HepG2 (cell line): ENCODE measurements around the gene UNC79. TPM values are rescaled to one million over a fixed set of nuclear protein-coding genes. Genes with fewer than 3 reads are reported as not detected.

ENCODE experiments used
- ATAC-seq: fragments of 200-7000 bp; cut with Tn5 transposase; 3 replicates; pipeline ENCODE4 v1.9.1; 2020; ENCODE audit warnings: mild to moderate bottlenecking, moderate library complexity
- BruUV-seq: library from RNA; stranded (reverse); fragments of 400-500 nt; replicated peaks from 2 replicates; lab custom pipeline; 2021; lab: Mats Ljungman, UMichigan
- CTCF ChIA-PET: fragments of 300-600 bp; formaldehyde crosslinking; extraction: SDS; loops from one replicate; lab custom pipeline; 2021; ENCODE audit warnings: low total read pairs, inconsistent platforms, low intra/inter-chr PET ratio; lab: Yijun Ruan, JAX
- POLR2A ChIA-PET: fragments of 350-600 bp; sonication (Branson Sonifier 250); formaldehyde crosslinking; loops from one replicate; lab custom pipeline; 2020; ENCODE audit warnings: antibody characterized with exemption, inconsistent platforms; lab: Yijun Ruan, JAX
- DNase-seq: peaks from one replicate; pipeline ENCODE4 v3.0.0-alpha.2; 2015; ENCODE audit warnings: low spot score
- FAIRE-seq: peaks from 3 replicates; lab custom pipeline; 2011; peaks lifted over from hg19 to GRCh38; lab: Jason Lieb, UNC
- H2AFZ ChIP-seq: one replicate; pipeline ENCODE4 v1.6.1; 2011; ENCODE audit warnings: low read length, inconsistent platforms
- H3K27ac ChIP-seq: fragments of 300-600 bp; 3 replicates; pipeline ENCODE4 v1.8.0; 2011; ENCODE audit warnings: mixed run types, mild to moderate bottlenecking, mixed read lengths, low read length, inconsistent platforms; ENCODE audit not compliant: insufficient read depth; ENCODE audit errors: extremely low read length
- H3K27me3 ChIP-seq, 2 experiments: fragments of 200-600 bp in 1 of 2; 2 replicates in 1 of 2; 3 replicates in 1 of 2; pipeline versions ENCODE4 v1.6.0 to v1.8.0; 2011; ENCODE audit warnings: low read length in 2 of 2, mild to moderate bottlenecking in 2 of 2, moderate library complexity in 2 of 2, inconsistent platforms in 1 of 2; ENCODE audit not compliant: insufficient read depth in 2 of 2, control insufficient read depth in 1 of 2
- H3K36me3 ChIP-seq, 2 experiments: fragments of 200-600 bp in 1 of 2; replicated peaks in 1 of 2; 2 replicates in 1 of 2; 3 replicates in 1 of 2; pipeline versions ENCODE4 v1.5.1 to v1.8.0; 2011; ENCODE audit warnings: low read length in 2 of 2, inconsistent platforms in 1 of 2; ENCODE audit not compliant: insufficient read depth in 2 of 2, control insufficient read depth in 1 of 2
- H3K4me1 ChIP-seq: 2 replicates; pipeline ENCODE4 v1.5.1; 2012; ENCODE audit warnings: low read length, inconsistent platforms; ENCODE audit not compliant: insufficient read depth
- H3K4me2 ChIP-seq: 2 replicates; pipeline ENCODE4 v1.6.0; 2011; ENCODE audit warnings: low read depth, low read length, inconsistent platforms
- H3K4me3 ChIP-seq, 3 experiments: fragments of 200-600 bp in 1 of 3; sonication (generic), shearing (Covaris generic) in 1 of 3; replicated peaks in 1 of 3; 2 replicates each; pipeline ENCODE4 v1.5.1; 2011 to 2016; ENCODE audit warnings: low read length in 3 of 3, inconsistent platforms in 2 of 3, low read depth in 2 of 3, mild to moderate bottlenecking in 2 of 3, control low read depth in 1 of 3, mixed read lengths in 1 of 3; ENCODE audit not compliant: insufficient read depth in 1 of 3
- H3K79me2 ChIP-seq: one replicate; pipeline ENCODE4 v1.6.1; 2011; ENCODE audit warnings: low read length, inconsistent platforms; ENCODE audit not compliant: insufficient read depth
- H3K9ac ChIP-seq: 2 replicates; pipeline ENCODE4 v1.6.0; 2011; ENCODE audit warnings: mild to moderate bottlenecking, low read depth, low read length, inconsistent platforms; ENCODE audit not compliant: insufficient read depth
- H3K9me3 ChIP-seq: 2 replicates; pipeline ENCODE4 v1.5.1; 2012; ENCODE audit warnings: mild to moderate bottlenecking, low read length
- H4K20me1 ChIP-seq: 2 replicates; pipeline ENCODE4 v1.6.0; 2011; ENCODE audit warnings: inconsistent platforms, mild to moderate bottlenecking, low read length, moderate library complexity; ENCODE audit not compliant: insufficient read depth
- AHR ChIP-seq: IDR thresholded peaks from 2 replicates; pipeline ENCODE4 v1.6.1; 2018; ENCODE audit warnings: missing genetic modification reagents, missing compliant biosample characterization
- CAMTA2 ChIP-seq: sonication (generic); formaldehyde crosslinking; IDR thresholded peaks from 2 replicates; pipeline ENCODE4 v1.4.0; 2020; ENCODE audit warnings: mild to moderate bottlenecking, missing genetic modification reagents, borderline replicate concordance
- EEA1 ChIP-seq: sonication (generic); formaldehyde crosslinking; IDR thresholded peaks from 2 replicates; pipeline ENCODE4 v1.5.1; 2020; ENCODE audit warnings: mild to moderate bottlenecking, missing genetic modification reagents, borderline replicate concordance
- FOXK1 ChIP-seq: sonication (generic); formaldehyde crosslinking; IDR thresholded peaks from 2 replicates; pipeline ENCODE4 v1.4.0; 2020; ENCODE audit warnings: low read depth, missing genetic modification reagents, borderline replicate concordance
- GATAD2A ChIP-seq: IDR thresholded peaks from 2 replicates; pipeline ENCODE4 v1.6.1; 2016
- GTF3A ChIP-seq: sonication (generic); formaldehyde crosslinking; conservative IDR thresholded peaks from 2 replicates; pipeline ENCODE4 v1.4.0; 2020; ENCODE audit warnings: mild to moderate bottlenecking, missing genetic modification reagents
- HDAC2 ChIP-seq: sonication (generic); formaldehyde crosslinking; IDR thresholded peaks from 2 replicates; pipeline ENCODE4 v1.4.0; 2020; ENCODE audit warnings: missing genetic modification reagents
- KLF15 ChIP-seq: sonication (generic); formaldehyde crosslinking; IDR thresholded peaks from 2 replicates; pipeline ENCODE4 v1.8.1; 2023; ENCODE audit warnings: borderline replicate concordance, mild to moderate bottlenecking, inconsistent platforms, missing genetic modification reagents, mixed read lengths
- MAFK ChIP-seq, 2 experiments: IDR thresholded peaks in 1 of 2; conservative IDR thresholded peaks in 1 of 2; 2 replicates each; pipeline ENCODE4 v1.6.1; 2011; ENCODE audit warnings: improper control_type of control experiment in 2 of 2, low read length in 2 of 2
- NR0B2 ChIP-seq: sonication (generic); formaldehyde crosslinking; IDR thresholded peaks from 2 replicates; pipeline ENCODE4 v1.4.0; 2020; ENCODE audit warnings: mild to moderate bottlenecking, missing genetic modification reagents
- TP53 ChIP-seq: sonication (generic); formaldehyde crosslinking; conservative IDR thresholded peaks from 2 replicates; pipeline ENCODE4 v1.4.0; 2020; ENCODE audit warnings: missing genetic modification reagents
- ZFP36L1 ChIP-seq: sonication (generic); formaldehyde crosslinking; IDR thresholded peaks from 2 replicates; pipeline ENCODE4 v1.8.0; 2022; ENCODE audit warnings: mild to moderate bottlenecking, missing genetic modification reagents, moderate library complexity
- ZFP91 ChIP-seq: sonication (generic); formaldehyde crosslinking; IDR thresholded peaks from 2 replicates; pipeline ENCODE4 v1.9.0; 2022; ENCODE audit warnings: missing genetic modification reagents, mild to moderate bottlenecking, borderline replicate concordance
- ZNF280B ChIP-seq: sonication (generic); formaldehyde crosslinking; IDR thresholded peaks from 2 replicates; pipeline ENCODE4 v1.5.0; 2020; ENCODE audit warnings: missing genetic modification reagents, mild to moderate bottlenecking, borderline replicate concordance
- ZNF296 ChIP-seq: sonication (generic); formaldehyde crosslinking; conservative IDR thresholded peaks from 2 replicates; pipeline ENCODE4 v1.5.0; 2020; ENCODE audit warnings: mild to moderate bottlenecking, missing genetic modification reagents
- ZNF558 ChIP-seq: sonication (generic); formaldehyde crosslinking; IDR thresholded peaks from 2 replicates; pipeline ENCODE4 v1.9.0; 2022; ENCODE audit warnings: mild to moderate bottlenecking, missing genetic modification reagents, borderline replicate concordance
- ZNF724P ChIP-seq: sonication (generic); formaldehyde crosslinking; IDR thresholded peaks from 2 replicates; pipeline ENCODE4 v1.8.0; 2022; ENCODE audit warnings: missing genetic modification reagents, borderline replicate concordance
- ZNF75D ChIP-seq: sonication (generic); formaldehyde crosslinking; IDR thresholded peaks from 2 replicates; pipeline ENCODE4 v1.8.1; 2023; ENCODE audit warnings: missing genetic modification reagents, mild to moderate bottlenecking, borderline replicate concordance
- ZNF772 ChIP-seq: sonication (generic); formaldehyde crosslinking; IDR thresholded peaks from 2 replicates; pipeline ENCODE4 v1.5.0; 2020; ENCODE audit warnings: mild to moderate bottlenecking, missing genetic modification reagents
- WGBS: methylation state at CpG from one replicate; pipeline ENCODE4 v1.1.6; 2017; ENCODE audit warnings: low lambda C conversion rate; 5-methylcytosine and 5-hydroxymethylcytosine counted together
- in situ Hi-C: cut with HindIII; loops from 2 replicates; pipeline ENCODE4 v1.10.0; 2017; ENCODE audit warnings: low pct_unique_long_range_greater_than_20kb; ENCODE audit not compliant: extremely low pct_ligation_motif_present
- intact Hi-C: fragments of 100-400 bp; cut with micrococcal nuclease; formaldehyde crosslinking; loops from one replicate; pipeline ENCODE4 v1.10.0; 2022; ENCODE audit not compliant: unreplicated experiment
- polyA plus RNA-seq, 8 experiments: library from polyadenylated mRNA; depleted of rRNA in 3 of 8; stranded (reverse) in 7 of 8; unstranded in 1 of 8; fragments of >200 nt; fragmentation: Illumina TruSeq in 4 of 8; extraction: Trizol in 4 of 8; gene quantifications; 2 replicates each; pipeline versions ENCODE4 v1.2.1 to v1.2.3, GENCODE V29; 2011 to 2016; ENCODE audit warnings: low read depth in 4 of 8, missing spikeins in 1 of 8, mixed read lengths in 1 of 8; ENCODE audit not compliant: insufficient read depth in 1 of 8
- total RNA-seq, 5 experiments: library from RNA; depleted of rRNA; stranded (reverse); fragments of >200 nt; fragmentation: Illumina TruSeq; extraction: Trizol; gene quantifications; 2 replicates each; pipeline ENCODE4 v1.2.3, GENCODE V29; 2016; ENCODE audit warnings: low read depth in 1 of 5

The UNC79 gene
- total and polyA plus RNA-seq, 2 of the 13 experiments (the other 11 are each of a cell fraction or from before 2014, with no cell fraction given) = under 0.01 TPM; not detected in 1

- TF ChIP-seq ZFP91 (CRISPR knock-in tag) (no peak), HDAC2 (CRISPR knock-in tag) (no peak)
Measured at GRCh38 chr14:93398491-93398890, 32.2 kb upstream of the UNC79 start (continued).

- WGBS = 36% methylated on average over 3 of the region's 3 CpGs
- Histone ChIP-seq H3K4me1 (no peaks in the 10 kb centered on the region), H3K27ac (no peak overlapping the region), H3K4me2 (no peak overlapping the region), H3K79me2 (no peaks in the 10 kb centered on the region), H3K27me3 (no peaks in the 10 kb centered on the region), H4K20me1 (no peaks in the 10 kb centered on the region), H3K9ac (no peak overlapping the region), H3K36me3 (no peaks in the 10 kb centered on the region), H3K9me3 (no peaks in the 10 kb centered on the region), H2AFZ (no peak overlapping the region), H3K4me3 (no peak overlapping the region)
- no TSS peak for BruUV-seq
- DNase-seq (no peak), FAIRE-seq (no peak), ATAC-seq (no peak)
- ChIA-PET POLR2A (no interaction called here), CTCF (no interaction called here)
- in situ Hi-C loops = no loop called here
- intact Hi-C loops = no loop called here
- TF ChIP-seq ZNF280B (CRISPR knock-in tag) (no peak), ZNF296 (no peak), ZNF75D (CRISPR knock-in tag) (no peak), MAFK (conservative IDR thresholded peaks at IDR 0.05 in 1 of 2, IDR thresholded peaks at IDR 0.05 in 1 of 2; ENCODE audit: low read length in 2 of 2) (no peak), CAMTA2 (CRISPR knock-in tag) (no peak), EEA1 (CRISPR knock-in tag) (no peak), GTF3A (CRISPR knock-in tag) (no peak), ZNF724P (CRISPR knock-in tag) (no peak), ZNF772 (CRISPR knock-in tag) (no peak), GATAD2A (CRISPR knock-in tag) (no peak), TP53 (CRISPR knock-in tag) (no peak), AHR (no peak), ZNF558 (no peak), NR0B2 (CRISPR knock-in tag) (no peak), KLF15 (CRISPR knock-in tag) (no peak), FOXK1 (CRISPR knock-in tag) (no peak), ZFP36L1 (no peak)
Measured at GRCh38 chr14:93402951-93403350, 27.8 kb upstream of the UNC79 start.
